Esophagus squamous epithelium (tissue), 4 donors: ENCODE measurements around the gene CXCL14.

Source experiments
- CTCF ChIP-seq, 6 experiments: fragments of 450-650 bp in 4 of 6; fragments of 200-600 bp in 2 of 6; sonication (generic) in 2 of 6; IDR thresholded peaks; one replicate each; pipeline ENCODE4 v1.5.1; 2016 to 2019; ENCODE audit warnings: antibody characterized with exemption in 6 of 6, mild to moderate bottlenecking in 4 of 6, moderate library complexity in 4 of 6
- POLR2A ChIP-seq, 4 donors: fragments of 450-650 bp; IDR thresholded peaks; one replicate each; pipeline ENCODE4 v1.6.1; 2017; ENCODE audit warnings: antibody characterized with exemption in 4 of 4, mild to moderate bottlenecking in 4 of 4, moderate library complexity in 3 of 4

GRCh38 chr5:135599421-135600151 lies 20.8 kb upstream of the CXCL14 start:
- TF ChIP-seq CTCF (IDR thresholded peaks at IDR 0.05) (no peak), POLR2A (IDR thresholded peaks at IDR 0.05) (no peak)
